Measurements from ENCODE around the gene FAM171A1. TPM values are rescaled to one million over a fixed set of nuclear protein-coding genes. Genes with fewer than 3 reads are reported as not detected.

The FAM171A1 gene
- total and polyA plus RNA-seq, 7 experiments from 2014 or later = 3.2 to 14.5 (median 7.2) TPM

DNA sequence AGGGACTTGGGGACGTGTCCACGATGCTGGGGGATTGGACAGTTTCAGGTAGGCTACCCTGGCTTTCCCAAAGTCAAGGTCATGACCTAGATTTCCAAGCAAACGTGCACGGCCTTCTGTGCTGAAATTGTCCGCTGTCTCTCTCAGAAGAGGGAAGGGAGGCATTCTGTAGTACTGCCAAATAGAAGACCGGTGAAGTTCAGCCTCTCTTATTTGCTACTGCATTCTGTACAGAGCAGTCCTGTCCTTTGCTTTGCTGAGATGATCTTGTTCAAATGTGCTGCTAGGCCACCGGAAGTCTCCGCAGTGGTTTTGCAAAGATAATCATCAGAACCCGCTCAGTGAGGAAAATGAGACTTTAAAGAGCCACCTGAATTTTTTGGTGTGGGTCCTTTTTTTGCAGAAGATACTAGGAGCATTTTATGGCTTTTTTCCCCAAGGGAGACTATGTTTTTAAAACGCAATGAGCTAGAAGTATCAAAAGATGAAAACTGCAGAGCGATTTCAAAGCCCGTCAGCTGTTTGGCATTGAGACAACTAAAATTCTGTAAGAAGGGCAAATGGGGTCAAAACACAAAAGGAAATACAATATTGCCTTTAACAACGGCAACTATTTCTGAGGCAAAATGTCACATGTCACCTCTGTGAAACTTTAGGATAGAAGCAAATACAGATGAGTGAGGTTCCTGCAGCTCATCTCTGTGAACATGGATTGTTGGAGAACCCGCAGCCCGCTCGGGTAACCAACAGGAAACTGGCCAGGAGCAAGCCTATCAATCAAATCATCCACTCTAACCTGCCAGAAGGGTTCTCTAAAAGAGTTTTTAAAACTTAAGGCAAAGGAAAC lies 201.3 kb downstream of the FAM171A1 start:
- DNase-seq = peak in 8 of 9 donors; percentile 41 to 79 (median 72)
- CTCF ChIA-PET = interaction anchor here (0.9 to 1.3 kb wide), 3 partner anchors 26 to 41 kb away, joined by 3 to 8 read pairs (median 3); no protein-coding TSS in a partner anchor
- H3K27ac ChIP-seq (ENCODE audit: low read depth, low read length) = peak overlapping the region; percentile 66

DNA sequence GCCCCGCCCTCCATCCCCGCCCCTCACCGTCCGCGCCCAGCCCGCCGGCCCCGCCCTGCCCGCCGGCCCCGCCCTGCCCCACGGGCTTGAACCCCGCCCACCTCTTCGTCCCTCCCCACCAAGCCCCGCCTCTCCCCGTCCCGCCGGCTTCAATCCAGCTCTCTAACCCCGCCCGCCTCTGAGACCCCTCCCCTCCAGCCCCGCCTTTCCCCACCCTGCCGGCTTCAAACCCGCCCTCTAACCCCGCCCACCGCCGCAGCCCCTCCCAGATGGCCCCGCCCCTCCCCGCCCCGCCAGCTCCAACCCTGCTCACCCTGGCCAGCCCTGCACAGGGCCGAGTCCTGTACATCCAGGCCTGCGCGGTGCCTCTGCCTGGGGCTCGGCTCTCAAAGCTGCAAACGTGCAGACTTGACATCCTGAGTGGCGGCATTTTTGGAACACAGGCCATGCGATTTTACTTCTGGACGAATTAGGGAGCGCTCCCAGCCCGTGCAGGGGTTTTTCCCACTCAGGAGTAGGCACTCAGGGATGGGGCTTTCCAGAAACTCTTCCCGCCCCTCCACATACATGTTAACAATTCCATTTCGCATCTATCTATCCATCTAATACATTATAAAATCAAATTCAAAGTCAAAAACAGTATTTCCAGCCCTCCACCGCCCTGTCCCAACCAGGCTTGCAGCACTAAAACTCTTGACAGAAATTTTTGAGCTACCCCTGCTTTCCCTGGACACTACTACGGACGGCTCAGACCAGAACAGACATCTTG lies 202.1 kb downstream of the FAM171A1 start:
- H3K4me3 Mint-ChIP-seq = peak overlapping the region; percentile 80 to 97 (median 89)
- intact Hi-C loops (cut with micrococcal nuclease) = loop anchor here (1.0 to 2.0 kb wide), 14 partner anchors 16 to 1648 kb away; partner anchors contain the start of genes MEIG1 (in 2 of the 2), RPP38 (in 2 of the 2), SUV39H2 (in 2 of the 2) and ACBD7 (in 1 of the 2)
- POLR2A ChIA-PET = interaction anchor here (0.7 to 10.2 kb wide), 12 partner anchors 9 to 331 kb away, joined by 3 to 217 read pairs (median 5); partner anchors contain the start of genes CDNF, HSPA14, MSANTD7 and RPP38

More for the DNA sequence above, 201.3 kb downstream of the FAM171A1 start:
- H3K4me3 ChIP-seq (ENCODE audit: low read length) = peak overlapping the region; percentile 57
- Mint-ChIP-seq H3K36me3 (peaks cover 0 to 9% (median 0%) of the 10 kb centered on the region in 5 donors), H3K4me1 (peaks cover 49 to 74% (median 64%) of the 10 kb centered on the region in 7 donors), H3K27ac (peak overlapping the region; percentile 91 to 95 (median 95)), H3K4me3 (peak overlapping the region; percentile 80 to 97 (median 89)), H3K27me3 (no peaks in the 10 kb centered on the region), H3K9me3 (no peaks in the 10 kb centered on the region)
- peak; percentile 12 for ATAC-seq
- H3K9me3 ChIP-seq (ENCODE audit: control insufficient read depth in 2 of 3, low read length in 3 of 3) = no peaks in the 10 kb centered on the region
- H3K36me3 ChIP-seq (ENCODE audit: control insufficient read depth in 2 of 3, insufficient read depth in 3 of 3, low read length in 3 of 3) = no peaks in the 10 kb centered on the region
- H3K4me1 ChIP-seq (ENCODE audit: control insufficient read depth in 2 of 2, insufficient read depth in 2 of 2, low read length in 2 of 2) = peaks cover 41 to 44% of the 10 kb centered on the region in 2 donors
- intact Hi-C loops (cut with micrococcal nuclease) = loop anchor here (1.0 to 2.0 kb wide), 10 partner anchors 16 to 1647 kb away; partner anchors contain the start of genes ACBD7 (in 1 of the 2), FAM171A1 (in 1 of the 2), PTER (in 1 of the 2) and RSU1 (in 1 of the 2)
- POLR2A ChIA-PET = interaction anchor here (1.0 to 10.2 kb wide), 11 partner anchors 9 to 332 kb away, joined by 3 to 217 read pairs (median 5); partner anchors contain the start of genes CDNF, HSPA14 and MSANTD7
- no peaks in the 10 kb centered on the region for H3K27me3 ChIP-seq (ENCODE audit: control insufficient read depth in 2 of 2, insufficient read depth in 2 of 2, low read length in 2 of 2)

DNA sequence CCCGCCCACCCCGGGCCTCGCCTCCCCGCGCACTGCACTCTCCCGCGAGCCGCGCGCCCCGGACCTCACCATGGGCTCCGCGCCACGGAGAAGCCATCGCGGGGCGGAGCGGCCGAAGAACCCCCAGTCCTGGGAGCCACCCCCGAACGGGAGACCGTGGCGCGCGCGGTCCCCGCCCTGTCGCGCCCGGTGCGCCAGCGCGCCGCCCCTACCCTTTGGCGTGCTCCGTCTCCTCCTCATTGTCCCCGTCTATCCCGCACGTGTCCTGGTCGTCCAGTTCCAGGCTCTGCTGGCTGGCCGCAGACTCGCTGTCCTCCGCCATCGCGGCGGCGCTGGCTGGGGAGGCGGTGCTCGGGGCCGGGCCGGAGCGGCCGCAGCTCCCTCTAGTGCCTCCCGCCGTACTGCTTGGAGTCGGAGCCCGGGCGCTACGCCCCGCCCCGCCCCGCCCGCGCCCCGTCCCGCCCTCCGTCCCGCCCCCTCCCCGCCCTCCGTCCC lies 202.8 kb downstream of the FAM171A1 start, which contains the start of gene NMT2:
TSS of gene NMT2 (minus strand) at position 403 of the 495 bp plus-strand sequence. CDS start at position 322, 81 bp downstream.
- ChIA-PET POLR2A (interaction anchor here (0.7 to 10.2 kb wide), 10 partner anchors 10 to 330 kb away, joined by 3 to 217 read pairs (median 7); partner anchors contain the start of genes CDNF, HSPA14, MSANTD7 and RPP38), CTCF (interaction anchor here (0.9 to 3.2 kb wide), 8 partner anchors 13 to 76 kb away, joined by 3 to 15 read pairs (median 4); no protein-coding TSS in a partner anchor)
- Mint-ChIP-seq H3K9me3 (no peaks in the 10 kb centered on the region), H3K36me3 (peaks cover 0 to 15% (median 0%) of the 10 kb centered on the region in 5 donors), H3K4me3 (peak within 1 kb of the TSS; percentile 94 to 99 (median 96)), H3K4me1 (peaks cover 47 to 76% (median 67%) of the 10 kb centered on the region in 7 donors), H3K27me3 (no peaks in the 10 kb centered on the region), H3K27ac (peak within 1 kb of the TSS; percentile 91 to 95 (median 95))
- Histone ChIP-seq H3K9me3 (ENCODE audit: control insufficient read depth in 2 of 3, low read length in 3 of 3) (no peaks in the 10 kb centered on the region), H3K27ac (ENCODE audit: low read depth, low read length) (peak within 1 kb of the TSS; percentile 77), H3K4me1 (ENCODE audit: control insufficient read depth in 2 of 2, insufficient read depth in 2 of 2, low read length in 2 of 2) (peaks cover 44% of the 10 kb centered on the region in 2 donors), H3K36me3 (ENCODE audit: control insufficient read depth in 2 of 3, insufficient read depth in 3 of 3, low read length in 3 of 3) (no peaks in the 10 kb centered on the region), H3K4me3 (ENCODE audit: low read length) (peak within 1 kb of the TSS; percentile 88), H3K27me3 (ENCODE audit: control insufficient read depth in 2 of 2, insufficient read depth in 2 of 2, low read length in 2 of 2) (no peaks in the 10 kb centered on the region)
- ATAC-seq (peak; percentile 82), DNase-seq (peak in 5 of 9 donors; percentile 73 to 82 (median 79))
- intact Hi-C loops (cut with micrococcal nuclease) = loop anchor here (1.0 to 2.0 kb wide), 10 partner anchors 27 to 1648 kb away; partner anchors contain the start of genes MEIG1 (in 2 of the 2), RPP38 (in 2 of the 2), ACBD7 (in 1 of the 2) and DCLRE1C (in 1 of the 2)

More for the DNA sequence above, 202.1 kb downstream of the FAM171A1 start:
- H3K9me3 Mint-ChIP-seq = no peaks in the 10 kb centered on the region
- H3K4me1 Mint-ChIP-seq = peaks cover 47 to 72% (median 63%) of the 10 kb centered on the region in 7 donors
- H3K36me3 Mint-ChIP-seq = peaks cover 0 to 13% (median 0%) of the 10 kb centered on the region in 5 donors
- DNase-seq = peak; percentile 84 to 97 (median 91)
- Histone ChIP-seq H3K4me3 (ENCODE audit: low read length) (peak overlapping the region; percentile 57), H3K27me3 (ENCODE audit: control insufficient read depth in 2 of 2, insufficient read depth in 2 of 2, low read length in 2 of 2) (no peaks in the 10 kb centered on the region), H3K36me3 (ENCODE audit: control insufficient read depth in 2 of 3, insufficient read depth in 3 of 3, low read length in 3 of 3) (no peaks in the 10 kb centered on the region), H3K27ac (ENCODE audit: low read depth, low read length) (peak overlapping the region; percentile 66), H3K4me1 (ENCODE audit: control insufficient read depth in 2 of 2, insufficient read depth in 2 of 2, low read length in 2 of 2) (peaks cover 41 to 44% of the 10 kb centered on the region in 2 donors), H3K9me3 (ENCODE audit: control insufficient read depth in 2 of 3, low read length in 3 of 3) (no peaks in the 10 kb centered on the region)
- H3K27me3 Mint-ChIP-seq = no peaks in the 10 kb centered on the region
- peak; percentile 93 for ATAC-seq
- peak overlapping the region; percentile 91 to 95 (median 95) for H3K27ac Mint-ChIP-seq
- CTCF ChIA-PET = interaction anchor here (0.9 to 3.2 kb wide), 7 partner anchors 12 to 40 kb away, joined by 3 to 15 read pairs (median 3); no protein-coding TSS in a partner anchor

DNA sequence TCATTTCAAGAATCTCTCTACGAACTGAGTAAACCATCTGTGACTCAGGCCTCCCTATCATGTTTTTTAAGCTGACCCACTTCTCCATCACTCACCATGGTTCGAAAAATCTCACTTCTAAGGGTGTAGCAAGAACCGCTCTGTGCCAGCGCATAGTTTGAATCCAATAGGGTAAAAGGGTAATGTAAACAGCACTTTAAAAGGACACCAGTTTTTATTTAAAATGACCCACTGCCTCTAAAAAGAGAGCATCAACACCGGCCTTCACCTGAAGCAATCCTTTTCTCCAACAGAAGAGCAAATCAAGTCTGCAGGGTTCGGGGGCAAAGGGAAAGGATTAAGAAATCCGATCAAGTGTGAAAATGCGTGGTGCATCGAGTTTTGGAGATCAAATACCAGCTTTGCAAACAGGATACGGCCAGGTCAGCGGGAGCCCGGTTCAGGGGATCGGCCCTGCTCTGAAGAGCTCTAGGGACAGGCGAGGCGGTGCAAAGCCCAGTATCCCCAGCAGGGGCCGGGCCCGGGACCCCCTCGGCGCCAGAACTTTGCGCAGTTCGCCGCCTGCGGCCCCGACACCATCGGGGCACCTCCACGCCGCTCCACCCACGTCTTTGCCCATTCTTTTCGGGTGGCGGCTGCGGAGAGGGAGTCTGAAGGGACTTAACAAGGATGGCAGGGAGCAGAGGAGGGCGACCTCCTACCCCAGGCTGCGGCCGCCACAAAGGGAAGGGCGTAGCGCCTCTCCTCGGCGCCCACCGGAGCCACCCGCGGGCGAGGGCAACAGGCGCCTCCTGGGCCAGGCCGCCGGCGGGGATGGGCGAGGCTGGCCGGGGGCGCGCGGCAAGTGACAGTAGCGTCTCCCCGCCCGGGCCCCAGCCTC lies 203.4 kb downstream of the FAM171A1 start:
- Mint-ChIP-seq H3K27me3 (no peaks in the 10 kb centered on the region), H3K4me1 (peaks cover 44 to 75% (median 66%) of the 10 kb centered on the region in 7 donors), H3K27ac (peak overlapping the region; percentile 77 to 92 (median 88)), H3K36me3 (peaks cover 0 to 13% (median 0%) of the 10 kb centered on the region in 5 donors), H3K9me3 (no peaks in the 10 kb centered on the region), H3K4me3 (peak overlapping the region; percentile 94 to 99 (median 96))
- ATAC-seq (no peak), DNase-seq (peak in 7 of 9 donors; percentile 26 to 60 (median 40))
- H3K27ac ChIP-seq (ENCODE audit: low read depth, low read length) = peak overlapping the region; percentile 77
- ChIA-PET CTCF (interaction anchor here (0.5 to 3.2 kb wide), 10 partner anchors 18 to 114 kb away, joined by 3 to 15 read pairs (median 4); no protein-coding TSS in a partner anchor), POLR2A (interaction anchor here (0.5 to 10.2 kb wide), 7 partner anchors 19 to 220 kb away, joined by 3 to 217 read pairs (median 5); partner anchors contain the start of gene RPP38)
- intact Hi-C loops (cut with micrococcal nuclease) = loop anchor here (1.0 to 2.0 kb wide), 12 partner anchors 26 to 1649 kb away; partner anchors contain the start of genes FAM171A1 (in 2 of the 2), MEIG1 (in 2 of the 2), RPP38 (in 2 of the 2) and ACBD7 (in 1 of the 2)
- no peaks in the 10 kb centered on the region for H3K27me3 ChIP-seq (ENCODE audit: control insufficient read depth in 2 of 2, insufficient read depth in 2 of 2, low read length in 2 of 2)
- peak overlapping the region; percentile 88 for H3K4me3 ChIP-seq (ENCODE audit: low read length)
- H3K4me1 ChIP-seq (ENCODE audit: control insufficient read depth in 2 of 2, insufficient read depth in 2 of 2, low read length in 2 of 2) = peaks cover 38 to 44% of the 10 kb centered on the region in 2 donors
- H3K36me3 ChIP-seq (ENCODE audit: control insufficient read depth in 2 of 3, insufficient read depth in 3 of 3, low read length in 3 of 3) = no peaks in the 10 kb centered on the region
- H3K9me3 ChIP-seq (ENCODE audit: control insufficient read depth in 2 of 3, low read length in 3 of 3) = no peaks in the 10 kb centered on the region

DNA sequence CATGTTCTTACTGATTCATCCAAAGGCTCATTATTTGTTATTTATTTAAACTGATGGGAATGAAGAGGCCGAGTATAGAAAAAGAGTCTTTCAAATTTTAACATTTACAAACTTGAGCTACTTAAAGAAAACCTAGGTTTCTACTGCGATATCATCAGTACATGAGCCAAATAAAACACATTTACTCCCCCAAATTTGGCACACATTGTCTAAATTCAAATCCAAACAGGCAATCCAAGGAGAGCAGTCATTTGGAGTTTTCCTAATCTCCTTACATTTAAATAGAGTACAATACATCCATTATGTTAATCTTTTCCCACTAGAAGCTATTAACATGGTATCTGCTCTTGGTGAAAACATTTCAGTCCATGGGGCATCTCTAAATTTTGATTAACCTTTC lies 204.8 kb downstream of the FAM171A1 start:
- POLR2A ChIA-PET = interaction anchor here (0.6 to 10.2 kb wide), 7 partner anchors 20 to 207 kb away, joined by 3 to 217 read pairs (median 5); partner anchors contain the start of gene MEIG1
- intact Hi-C loops (cut with micrococcal nuclease) = no loop called here
- peaks cover 0 to 13% (median 0%) of the 10 kb centered on the region in 5 donors for H3K36me3 Mint-ChIP-seq
- Histone ChIP-seq H3K36me3 (ENCODE audit: control insufficient read depth in 2 of 3, insufficient read depth in 3 of 3, low read length in 3 of 3) (no peaks in the 10 kb centered on the region), H3K9me3 (ENCODE audit: control insufficient read depth in 2 of 3, low read length in 3 of 3) (no peaks in the 10 kb centered on the region), H3K4me3 (ENCODE audit: low read length) (no peak overlapping the region), H3K27ac (ENCODE audit: low read depth, low read length) (peak overlapping the region; percentile 3), H3K4me1 (ENCODE audit: control insufficient read depth in 2 of 2, insufficient read depth in 2 of 2, low read length in 2 of 2) (peaks cover 30 to 40% of the 10 kb centered on the region in 2 donors), H3K27me3 (ENCODE audit: control insufficient read depth in 2 of 2, insufficient read depth in 2 of 2, low read length in 2 of 2) (no peaks in the 10 kb centered on the region)
- no peak for DNase-seq
- ATAC-seq = no peak
- CTCF ChIA-PET = interaction anchor here (0.6 to 3.2 kb wide), 7 partner anchors 22 to 60 kb away, joined by 3 to 15 read pairs (median 5); no protein-coding TSS in a partner anchor
- H3K27me3 Mint-ChIP-seq = no peaks in the 10 kb centered on the region
- H3K4me3 Mint-ChIP-seq = peak overlapping the region; percentile 73 to 99 (median 96)
- H3K27ac Mint-ChIP-seq = peak overlapping the region in 7 of 9 donors; percentile 53 to 90 (median 83)
- H3K9me3 Mint-ChIP-seq = no peaks in the 10 kb centered on the region
- H3K4me1 Mint-ChIP-seq = peaks cover 46 to 79% (median 71%) of the 10 kb centered on the region in 7 donors
